Mesothelial cell of epicardium (in vitro differentiated cells): ENCODE data around the gene C8G. TPM values are rescaled to one million over a fixed set of nuclear protein-coding genes. Genes with fewer than 3 reads are reported as not detected.

Experiments
- DNase-seq, 2 experiments: peaks; one replicate each; pipeline ENCODE4 v3.0.0; 2021; ENCODE audit warnings: low spot score in 2 of 2; ENCODE audit not compliant: unreplicated experiment in 2 of 2
- H3K27ac Mint-ChIP-seq: 2 replicates; pipeline ENCODE4 v1.8.0; 2021; ENCODE audit warnings: mixed read lengths
- H3K27me3 Mint-ChIP-seq: 2 replicates; pipeline ENCODE4 v1.8.0; 2021; ENCODE audit warnings: low read depth, mixed read lengths
- H3K36me3 Mint-ChIP-seq: 2 replicates; pipeline ENCODE4 v1.8.0; 2021; ENCODE audit warnings: mixed read lengths
- H3K4me1 Mint-ChIP-seq: 2 replicates; pipeline ENCODE4 v1.8.0; 2021; ENCODE audit warnings: mixed read lengths
- H3K4me3 Mint-ChIP-seq: 2 replicates; pipeline ENCODE4 v1.8.0; 2021; ENCODE audit warnings: mild to moderate bottlenecking, moderate library complexity, mixed read lengths
- H3K9me3 Mint-ChIP-seq: 2 replicates; pipeline ENCODE4 v1.8.0; 2021; ENCODE audit warnings: mixed read lengths
- CTCF ChIP-seq: fragments of 200-600 bp; sonication (generic); IDR thresholded peaks from one replicate; pipeline ENCODE4 v1.5.0; 2021; ENCODE audit warnings: antibody characterized with exemption; ENCODE audit not compliant: unreplicated experiment
- total RNA-seq: library from RNA; stranded (reverse); gene quantifications from 3 replicates; pipeline ENCODE4 v1.2.1, GENCODE V29; 2021

C8G gene
- total RNA-seq, 1 donor from 2014 or later: 1.5 TPM

GRCh38 chr9:136951541-136952320 is 6.7 kb downstream of the C8G start, which contains the start of gene LCN12:
Gene LCN12, plus strand, starts transcription at chr9:136952273. Its CDS starts 55 bp downstream, at chr9:136952328.
- H3K27ac Mint-ChIP-seq: no peak within 1 kb of the TSS
- no peaks in the 10 kb centered on the region for H3K27me3 Mint-ChIP-seq
- no peak within 1 kb of the TSS for H3K4me3 Mint-ChIP-seq
- DNase-seq: no peak
- TF ChIP-seq CTCF: no peak
- peaks cover 7% of the 10 kb centered on the region for H3K4me1 Mint-ChIP-seq
- H3K36me3 Mint-ChIP-seq: no peaks in the 10 kb centered on the region
- H3K9me3 Mint-ChIP-seq: peaks cover 7% of the 10 kb centered on the region

GRCh38 chr9:136952321-136952850 is 7.3 kb downstream of the C8G start:
- Mint-ChIP-seq H3K27me3 (no peaks in the 10 kb centered on the region), H3K9me3 (peaks cover 8% of the 10 kb centered on the region)
- no peak for DNase-seq

GRCh38 chr9:136952876-136953770 is 8.1 kb downstream of the C8G start:
- peaks cover 4% of the 10 kb centered on the region for H3K4me1 Mint-ChIP-seq
- TF ChIP-seq CTCF: no peak
- no peaks in the 10 kb centered on the region for H3K27me3 Mint-ChIP-seq
- no peak overlapping the region for H3K4me3 Mint-ChIP-seq
- H3K9me3 Mint-ChIP-seq: peaks cover 8% of the 10 kb centered on the region
- H3K36me3 Mint-ChIP-seq: no peaks in the 10 kb centered on the region
- H3K27ac Mint-ChIP-seq: no peak overlapping the region
- no peak for DNase-seq

More at GRCh38 chr9:136952321-136952850, 7.3 kb downstream of the C8G start:
- H3K27ac Mint-ChIP-seq: no peak overlapping the region
- no peak for TF ChIP-seq CTCF
- no peaks in the 10 kb centered on the region for H3K36me3 Mint-ChIP-seq
- H3K4me1 Mint-ChIP-seq: peaks cover 5% of the 10 kb centered on the region
- H3K4me3 Mint-ChIP-seq: no peak overlapping the region

- Mint-ChIP-seq H3K4me1 (peaks cover 2% of the 10 kb centered on the region), H3K4me3 (no peak overlapping the region), H3K27me3 (no peaks in the 10 kb centered on the region), H3K9me3 (peaks cover 8% of the 10 kb centered on the region), H3K27ac (no peak overlapping the region), H3K36me3 (no peaks in the 10 kb centered on the region)
- no peak for TF ChIP-seq CTCF
- no peak for DNase-seq
Observed at GRCh38 chr9:136953771-136954269, 8.8 kb downstream of the C8G start.

- Mint-ChIP-seq H3K27me3 (no peaks in the 10 kb centered on the region), H3K27ac (no peak overlapping the region), H3K4me3 (no peak overlapping the region), H3K36me3 (no peaks in the 10 kb centered on the region), H3K9me3 (peaks cover 8% of the 10 kb centered on the region), H3K4me1 (peaks cover 2% of the 10 kb centered on the region)
- TF ChIP-seq CTCF: no peak
- DNase-seq: no peak
Observed at GRCh38 chr9:136954270-136955083, 9.4 kb downstream of the C8G start.
